ENCODE data around the gene MIOS.
"Not testable (repeated sequence)": the region's sequence is repeated elsewhere in the genome, so short reads cannot be mapped to it uniquely, and the experiment has no call there.

MIOS gene

DNA sequence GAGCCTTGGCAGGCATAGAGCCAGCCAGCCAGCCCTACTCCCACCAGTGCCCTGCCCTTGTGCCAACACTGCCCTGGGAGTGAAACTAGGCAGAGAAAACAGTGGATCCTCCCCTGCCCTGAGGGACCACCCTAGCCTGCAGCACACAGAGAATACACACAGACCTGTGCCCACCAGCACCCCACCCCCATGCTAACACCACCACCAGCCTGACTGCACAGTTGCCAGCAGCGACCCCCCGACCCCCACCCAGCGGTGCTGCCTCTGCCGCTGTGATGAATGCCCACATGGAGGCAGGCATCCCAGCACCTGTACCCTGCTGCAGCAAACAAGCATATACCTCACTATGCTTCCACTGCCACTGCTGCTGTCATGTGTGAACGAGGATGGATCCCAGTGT lies 9.4 kb upstream of the MIOS start:
- DNase-seq (ENCODE audit: low read depth, low spot score) = no peak
- no peak overlapping the region for H3K4me3 ChIP-seq (ENCODE audit: low read depth, low read length)
- TF ChIP-seq, protein P1, sequence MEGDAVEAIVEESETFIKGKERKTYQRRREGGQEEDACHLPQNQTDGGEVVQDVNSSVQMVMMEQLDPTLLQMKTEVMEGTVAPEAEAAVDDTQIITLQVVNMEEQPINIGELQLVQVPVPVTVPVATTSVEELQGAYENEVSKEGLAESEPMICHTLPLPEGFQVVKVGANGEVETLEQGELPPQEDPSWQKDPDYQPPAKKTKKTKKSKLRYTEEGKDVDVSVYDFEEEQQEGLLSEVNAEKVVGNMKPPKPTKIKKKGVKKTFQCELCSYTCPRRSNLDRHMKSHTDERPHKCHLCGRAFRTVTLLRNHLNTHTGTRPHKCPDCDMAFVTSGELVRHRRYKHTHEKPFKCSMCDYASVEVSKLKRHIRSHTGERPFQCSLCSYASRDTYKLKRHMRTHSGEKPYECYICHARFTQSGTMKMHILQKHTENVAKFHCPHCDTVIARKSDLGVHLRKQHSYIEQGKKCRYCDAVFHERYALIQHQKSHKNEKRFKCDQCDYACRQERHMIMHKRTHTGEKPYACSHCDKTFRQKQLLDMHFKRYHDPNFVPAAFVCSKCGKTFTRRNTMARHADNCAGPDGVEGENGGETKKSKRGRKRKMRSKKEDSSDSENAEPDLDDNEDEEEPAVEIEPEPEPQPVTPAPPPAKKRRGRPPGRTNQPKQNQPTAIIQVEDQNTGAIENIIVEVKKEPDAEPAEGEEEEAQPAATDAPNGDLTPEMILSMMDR (IDR thresholded peaks at IDR 0.05; ENCODE audit: low read depth, low read length) = no peak
- in situ Hi-C loops (cut with HindIII; ENCODE audit: low sequenced_read_pairs) = no loop called here

GRCh38 chr7:7561591-7561990 lies 5.1 kb upstream of the MIOS start:
- not testable (repeated sequence) for DNase-seq (ENCODE audit: low read depth, low spot score)

DNA sequence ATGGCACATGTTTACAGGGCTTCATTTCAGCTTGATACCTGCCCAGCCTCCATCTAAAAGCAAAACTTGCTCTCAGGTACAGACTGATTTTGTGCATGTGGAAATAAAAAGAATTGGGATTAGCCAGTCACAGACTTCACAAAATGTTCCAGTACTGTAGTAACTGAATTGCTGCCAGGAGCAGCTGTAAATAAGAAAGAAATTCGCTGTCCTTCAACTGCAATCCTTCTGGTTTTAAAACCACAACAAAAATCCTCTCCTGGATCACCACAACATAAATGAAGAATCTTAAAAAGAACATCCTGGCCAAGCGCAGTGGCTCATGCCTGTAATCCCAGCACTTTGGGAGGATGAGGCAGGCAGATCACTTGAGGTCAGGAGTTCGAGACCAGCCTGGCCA lies 3.9 kb upstream of the MIOS start:
- in situ Hi-C loops (cut with HindIII; ENCODE audit: low sequenced_read_pairs) = no loop called here
- no peak overlapping the region for H3K4me3 ChIP-seq (ENCODE audit: low read depth, low read length)
- peak; percentile 68 for DNase-seq (ENCODE audit: low read depth, low spot score)
- TF ChIP-seq, protein P1 (IDR thresholded peaks at IDR 0.05; ENCODE audit: low read depth, low read length) = no peak

More at GRCh38 chr7:7561591-7561990, 5.1 kb upstream of the MIOS start:
- H3K4me3 ChIP-seq (ENCODE audit: low read depth, low read length); in situ Hi-C loops (cut with HindIII; ENCODE audit: low sequenced_read_pairs): not testable (repeated sequence)

DNA sequence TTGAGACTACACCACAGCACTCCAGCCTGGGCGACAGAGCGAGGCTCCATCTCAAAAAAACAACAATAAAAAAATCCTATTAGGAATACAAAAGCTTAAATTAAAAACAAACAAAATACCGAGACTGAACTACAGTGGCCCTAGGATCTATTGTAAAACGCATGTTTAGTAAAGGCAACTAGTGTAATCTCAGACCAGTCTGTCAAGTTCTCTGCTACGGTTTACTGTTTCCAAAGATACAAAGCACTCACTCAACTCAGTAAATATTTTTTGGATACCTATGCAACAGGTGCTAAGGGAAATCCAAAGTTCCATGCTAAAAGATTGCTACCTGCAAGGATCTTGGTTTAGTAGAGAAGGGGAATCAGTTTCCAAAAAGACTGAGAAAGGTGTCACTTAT lies 3.4 kb upstream of the MIOS start:
- in situ Hi-C loops (cut with HindIII; ENCODE audit: low sequenced_read_pairs) = no loop called here
- TF ChIP-seq, protein P1 (IDR thresholded peaks at IDR 0.05; ENCODE audit: low read depth, low read length) = no peak

GRCh38 chr7:7563813-7564212 lies 2.9 kb upstream of the MIOS start:
- in situ Hi-C loops (cut with HindIII; ENCODE audit: low sequenced_read_pairs) = no loop called here
- DNase-seq (ENCODE audit: low read depth, low spot score) = no peak
- H3K4me3 ChIP-seq (ENCODE audit: low read depth, low read length) = no peak overlapping the region
- TF ChIP-seq, protein P1 (IDR thresholded peaks at IDR 0.05; ENCODE audit: low read depth, low read length) = no peak

More for the DNA sequence above, 3.4 kb upstream of the MIOS start:
- H3K4me3 ChIP-seq (ENCODE audit: low read depth, low read length) = no peak overlapping the region
- DNase-seq (ENCODE audit: low read depth, low spot score) = no peak

- peak; percentile 52 for DNase-seq (ENCODE audit: low read depth, low spot score)
- in situ Hi-C loops (cut with HindIII; ENCODE audit: low sequenced_read_pairs) = no loop called here
- H3K4me3 ChIP-seq (ENCODE audit: low read depth, low read length) = no peak overlapping the region
- TF ChIP-seq, protein P1 (IDR thresholded peaks at IDR 0.05; ENCODE audit: low read depth, low read length) = no peak
These were observed 2.3 kb upstream of the MIOS start for GRCh38 chr7:7564323-7564780.

GRCh38 chr7:7565018-7565680 lies 1.5 kb upstream of the MIOS start:
- in situ Hi-C loops (cut with HindIII; ENCODE audit: low sequenced_read_pairs) = no loop called here
- H3K4me3 ChIP-seq (ENCODE audit: low read depth, low read length) = no peak overlapping the region
- TF ChIP-seq, protein P1 (IDR thresholded peaks at IDR 0.05; ENCODE audit: low read depth, low read length) = no peak
- DNase-seq (ENCODE audit: low read depth, low spot score) = no peak

Data from astrocyte of the spinal cord (primary cell).